Adipose tissue (tissue), 3 donors: ENCODE measurements around the gene MACROD2. TPM values are rescaled to one million over a fixed set of nuclear protein-coding genes. Genes with fewer than 3 reads are reported as not detected.

Source experiments
- H3K27ac ChIP-seq: one replicate; pipeline ENCODE4 v1.5.1; 2013; ENCODE audit warnings: low read depth, low read length
- WGBS, 3 donors: extraction: QIAGEN DNeasy Blood & Tissue Kit; methylation state at CpG; one replicate each; pipeline ENCODE4 v1.1.7; 2013; 5-methylcytosine and 5-hydroxymethylcytosine counted together
- polyA plus RNA-seq, 3 donors: library from polyadenylated mRNA; stranded (reverse); fragments of 200-250 nt; gene quantifications; one replicate each; pipeline ENCODE4 v1.2.3, GENCODE V29; 2013
- donor health status: healthy with polysubstance abuse.
- donor health status: Bipolar disorder and iron deficiency.
- donor health status: healthy.

Gene MACROD2
- polyA plus RNA-seq, 3 donors, result 0.11 to 0.98 (median 0.56) TPM

GRCh38 chr20:15619341-15619740 lies 1624.0 kb downstream of the MACROD2 start:
- WGBS, 3 donors, result 91 to 96% (median 92%) methylated on average over 4 of the region's 4 CpGs
- H3K27ac ChIP-seq, result no peak overlapping the region

- WGBS, 3 donors, result 82 to 90% (median 83%) methylated on average over 6 of the region's 6 CpGs
- H3K27ac ChIP-seq, result no peak overlapping the region
These were observed 1624.5 kb downstream of the MACROD2 start for GRCh38 chr20:15619816-15620215.

GRCh38 chr20:15622368-15622767 lies 1627.1 kb downstream of the MACROD2 start:
- 88 to 90% (median 89%) methylated on average over 6 of the region's 6 CpGs for WGBS, 3 donors
- H3K27ac ChIP-seq, result no peak overlapping the region

- H3K27ac ChIP-seq, result no peak overlapping the region
- WGBS, 3 donors, result 84 to 95% (median 89%) methylated on average over 2 of the region's 2 CpGs
These were observed 1627.9 kb downstream of the MACROD2 start for GRCh38 chr20:15623215-15623614.

- no peak overlapping the region for H3K27ac ChIP-seq
- 62 to 84% (median 74%) methylated on average over 2 of the region's 2 CpGs for WGBS, 3 donors
These were observed 1630.7 kb downstream of the MACROD2 start for GRCh38 chr20:15625981-15626380.

- 62 to 81% (median 65%) methylated on average over 3 of the region's 3 CpGs for WGBS, 3 donors
- no peak overlapping the region for H3K27ac ChIP-seq
These were observed 1631.8 kb downstream of the MACROD2 start for GRCh38 chr20:15627089-15627488.

- H3K27ac ChIP-seq, result no peak overlapping the region
These were observed 1632.2 kb downstream of the MACROD2 start for GRCh38 chr20:15627501-15627903.

- 59 to 81% (median 80%) methylated on average over 4 of the region's 4 CpGs for WGBS, 3 donors
- H3K27ac ChIP-seq, result no peak overlapping the region
These were observed 1633.6 kb downstream of the MACROD2 start for GRCh38 chr20:15628851-15629353.

GRCh38 chr20:15630360-15630759 lies 1635.0 kb downstream of the MACROD2 start:
- WGBS, 3 donors, result 67 to 76% (median 69%) methylated on average over 4 of the region's 4 CpGs
- H3K27ac ChIP-seq, result no peak overlapping the region

GRCh38 chr20:15632680-15633079 lies 1637.4 kb downstream of the MACROD2 start:
- H3K27ac ChIP-seq, result no peak overlapping the region
- 73 to 84% (median 82%) methylated on average over 3 of the region's 3 CpGs for WGBS, 3 donors

GRCh38 chr20:15634102-15634501 lies 1638.8 kb downstream of the MACROD2 start:
- H3K27ac ChIP-seq, result no peak overlapping the region
- WGBS, 3 donors, result 84 to 92% (median 90%) methylated on average over 2 of the region's 2 CpGs

GRCh38 chr20:15637546-15637945 lies 1642.2 kb downstream of the MACROD2 start:
- 61 to 90% (median 82%) methylated on average over 5 of the region's 5 CpGs for WGBS, 3 donors
- no peak overlapping the region for H3K27ac ChIP-seq

- H3K27ac ChIP-seq, result no peak overlapping the region
- 34 to 57% (median 57%) methylated on average over 5 of the region's 5 CpGs for WGBS, 3 donors
These were observed 1642.8 kb downstream of the MACROD2 start for GRCh38 chr20:15637950-15638754.

GRCh38 chr20:15638816-15639215 lies 1643.5 kb downstream of the MACROD2 start:
- no peak overlapping the region for H3K27ac ChIP-seq
- 84 to 92% (median 88%) methylated on average over 5 of the region's 5 CpGs for WGBS, 3 donors

GRCh38 chr20:15639839-15640238 lies 1644.5 kb downstream of the MACROD2 start:
- 88 to 98% (median 89%) methylated on average over 1 of the region's 1 CpG for WGBS, 3 donors
- H3K27ac ChIP-seq, result no peak overlapping the region

GRCh38 chr20:15642109-15642508 lies 1646.8 kb downstream of the MACROD2 start:
- 55 to 79% (median 76%) methylated on average over 6 of the region's 6 CpGs for WGBS, 3 donors
- no peak overlapping the region for H3K27ac ChIP-seq

- WGBS, 3 donors, result 32 to 57% (median 48%) methylated on average over 4 of the region's 4 CpGs
These were observed 1647.4 kb downstream of the MACROD2 start for GRCh38 chr20:15642676-15643075.

GRCh38 chr20:15643713-15644112 lies 1648.4 kb downstream of the MACROD2 start:
- whole genome bisulfite sequencing, 3 donors, result 48 to 88% (median 81%) methylated on average over 2 of the region's 2 CpGs
- H3K27ac ChIP-seq, result no peak overlapping the region

More at GRCh38 chr20:15642676-15643075, 1647.4 kb downstream of the MACROD2 start:
- H3K27ac ChIP-seq, result no peak overlapping the region

- no peak overlapping the region for H3K27ac ChIP-seq
- WGBS, 3 donors, result 62 to 90% (median 89%) methylated on average over 2 of the region's 2 CpGs
These were observed 1650.5 kb downstream of the MACROD2 start for GRCh38 chr20:15645816-15646215.
